T-helper 22 cell (primary cell): ENCODE results near the gene TNC.

Source experiments
- DNase-seq: peaks from one replicate; pipeline ENCODE4 v3.0.0-alpha.2; 2020; ENCODE audit warnings: low read depth

The TNC gene

DNA sequence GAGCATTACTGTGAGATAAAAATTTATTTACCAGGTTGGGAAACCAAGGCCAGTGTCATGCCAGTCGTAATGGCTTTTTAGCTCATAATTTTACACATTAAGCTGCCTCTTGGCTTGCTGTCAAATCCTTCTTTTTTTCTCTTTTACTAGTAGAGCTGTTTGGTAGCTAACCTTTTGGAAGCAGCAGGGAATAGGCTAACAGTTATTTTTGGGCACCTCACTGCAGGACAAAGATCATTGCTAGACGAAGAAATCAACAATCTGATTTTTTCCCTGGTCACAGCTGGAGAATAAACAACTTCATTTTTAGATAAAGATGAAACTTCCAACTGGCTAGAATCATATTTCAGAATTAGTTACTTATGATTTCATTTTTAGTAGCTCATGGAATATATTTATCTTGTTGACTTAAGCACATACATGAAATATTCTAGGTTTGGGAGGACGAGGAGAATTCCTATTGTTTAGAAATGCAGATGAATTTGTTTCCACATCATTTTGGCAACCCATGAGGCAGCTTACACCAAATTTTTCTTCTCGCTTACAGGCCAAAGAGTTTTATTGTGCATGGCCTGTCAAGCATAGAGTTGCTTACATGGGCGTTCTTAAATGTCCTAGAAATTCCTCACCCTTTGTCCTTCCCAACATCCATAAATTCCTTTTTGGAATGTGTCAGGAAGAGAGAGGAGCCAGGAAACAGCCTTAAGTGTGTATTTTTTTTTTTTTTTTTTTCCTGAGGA, 19.6 kb downstream of the TNC start:
- no peak for DNase-seq

DNA sequence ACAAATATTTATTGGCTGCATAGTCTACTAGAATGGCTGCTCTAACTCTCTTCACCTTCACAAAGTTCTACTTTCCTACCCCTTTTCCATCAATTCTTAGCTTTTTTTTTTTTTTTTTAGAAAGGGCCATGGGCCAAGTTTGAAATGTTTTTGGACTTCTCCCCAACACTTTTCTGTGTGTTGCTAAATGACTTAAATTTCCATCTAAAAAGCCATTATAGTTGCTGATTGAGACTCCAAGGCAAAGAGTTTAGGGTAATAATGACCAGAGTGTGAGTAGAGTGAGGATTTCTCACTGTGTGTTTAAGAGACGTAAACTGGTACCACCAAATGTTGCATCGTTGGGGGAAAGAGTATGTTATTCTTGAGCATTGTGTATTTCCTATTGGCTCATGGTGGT, 24.4 kb downstream of the TNC start:
- DNase-seq = no peak

DNA sequence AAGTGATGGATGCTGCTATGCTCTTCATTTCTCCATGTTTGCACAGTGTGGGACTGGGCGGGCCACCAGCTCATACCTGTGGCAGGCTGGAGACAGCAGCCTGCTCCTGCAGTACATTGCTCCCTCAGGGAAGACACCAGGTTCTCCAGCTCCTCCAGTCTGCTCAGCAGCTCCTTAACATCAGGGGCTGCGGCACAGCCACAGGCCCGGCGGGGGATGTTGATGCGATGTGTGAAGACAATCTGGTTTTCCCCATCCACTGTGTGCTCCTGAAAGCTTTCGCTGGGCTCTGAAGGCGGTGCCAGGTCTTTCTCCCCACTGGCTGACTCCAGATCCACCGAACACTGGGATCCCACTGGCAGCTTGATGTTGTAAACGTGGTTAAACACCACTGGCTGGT, 27.5 kb downstream of the TNC start:
- no peak for DNase-seq

DNA sequence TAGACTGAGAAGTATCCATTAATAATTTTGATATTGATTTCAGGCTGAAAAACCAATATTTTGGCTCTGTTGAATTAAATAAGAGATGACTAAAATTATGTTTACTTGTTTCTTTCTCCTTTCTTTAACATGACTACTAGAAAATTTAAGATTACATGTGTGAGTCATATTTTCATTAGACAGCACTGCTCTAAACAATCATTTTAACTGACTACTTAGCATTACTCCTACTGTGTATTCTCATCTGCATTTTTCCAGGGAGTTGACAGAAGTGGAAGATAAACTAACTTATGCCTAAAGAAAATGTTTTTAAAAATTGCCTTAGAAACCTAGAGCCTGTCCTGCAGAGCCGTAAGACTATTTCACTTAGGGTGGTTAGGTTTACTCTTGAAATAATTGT, 29.1 kb downstream of the TNC start:
- no peak for DNase-seq

DNA sequence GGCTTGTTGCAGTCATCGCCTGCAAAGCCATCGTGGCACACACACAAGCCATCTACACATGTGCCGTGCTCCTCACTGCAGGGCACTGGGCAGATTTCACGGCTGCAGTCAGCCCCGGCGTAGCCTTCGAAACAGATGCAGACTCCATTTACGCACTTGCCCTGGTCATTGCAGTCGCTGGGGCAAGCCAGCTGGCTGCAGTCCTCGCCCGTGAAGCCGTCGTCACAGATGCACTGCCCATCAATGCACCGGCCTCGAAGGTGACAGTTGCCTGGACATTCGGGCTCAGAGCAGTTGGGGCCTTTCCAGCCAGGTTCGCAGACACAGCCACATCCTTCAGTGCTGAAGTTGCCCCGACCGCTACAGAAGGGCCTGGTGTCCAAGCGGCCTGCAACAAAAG, 31.1 kb downstream of the TNC start:
- no peak for DNase-seq

DNA sequence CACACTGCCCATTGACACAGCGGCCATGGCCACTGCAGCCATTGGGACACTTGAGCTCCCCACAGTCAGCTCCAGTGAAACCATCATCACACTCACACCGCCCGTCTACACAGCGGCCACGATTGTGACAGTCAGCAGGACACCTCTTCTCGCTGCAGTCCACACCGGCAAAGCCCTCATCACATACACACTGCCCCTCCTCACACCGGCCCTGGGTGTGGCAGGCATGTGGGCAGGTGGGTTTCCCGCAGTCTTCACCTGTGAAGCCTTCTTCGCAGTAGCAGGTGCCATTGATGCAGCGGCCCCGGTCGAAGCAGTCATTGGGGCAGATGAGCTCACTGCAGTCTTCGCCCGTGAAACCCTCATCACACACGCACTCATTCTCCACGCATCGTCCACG, 31.5 kb downstream of the TNC start:
- no peak for DNase-seq

DNA sequence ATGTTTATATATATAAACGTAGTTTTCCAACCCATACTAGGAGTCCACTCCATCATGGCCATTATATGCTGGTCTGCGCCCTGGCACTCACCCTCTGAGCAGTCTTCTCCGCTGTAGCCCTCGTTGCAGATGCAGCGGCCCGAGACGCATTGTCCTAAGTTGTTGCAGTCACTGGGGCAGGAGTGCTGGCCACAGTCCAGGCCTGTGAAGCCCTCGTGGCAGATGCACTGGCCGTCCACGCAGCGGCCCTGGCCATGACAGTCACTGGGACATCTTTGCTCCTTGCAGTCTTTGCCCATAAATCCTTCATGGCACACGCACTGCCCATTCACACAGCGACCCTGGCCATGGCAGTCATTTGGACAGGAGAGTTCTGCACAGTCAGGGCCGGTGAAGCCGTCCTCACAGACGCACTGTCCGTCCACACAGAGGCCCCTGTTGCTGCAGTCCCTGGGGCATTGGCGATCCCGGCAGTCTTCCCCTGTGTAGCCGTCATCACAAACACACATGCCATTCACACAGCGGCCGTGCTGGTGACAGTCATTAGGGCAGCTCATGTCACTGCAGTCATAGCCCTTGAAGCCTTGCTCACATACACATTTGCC, 32.1 kb downstream of the TNC start:
- no peak for DNase-seq

DNA sequence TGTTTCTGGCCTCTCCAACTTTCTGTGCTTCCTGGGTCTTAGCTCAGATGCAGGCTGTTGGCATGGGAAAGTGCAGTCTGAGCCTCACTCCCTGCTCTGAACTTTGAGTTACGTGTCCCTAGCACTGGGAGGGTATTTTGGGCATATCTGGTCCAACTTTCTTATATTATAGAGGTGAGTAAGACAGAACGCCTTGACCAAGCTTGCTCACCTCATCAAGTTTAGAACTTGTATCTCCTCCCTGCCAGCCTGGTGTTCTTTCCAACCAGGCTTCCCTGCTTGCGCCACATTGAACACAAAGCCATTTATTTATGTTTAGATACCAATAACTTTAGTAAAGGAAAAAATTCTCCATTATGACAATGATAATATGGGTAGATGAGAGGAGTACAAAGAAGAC, 33.2 kb downstream of the TNC start:
- DNase-seq = no peak

DNA sequence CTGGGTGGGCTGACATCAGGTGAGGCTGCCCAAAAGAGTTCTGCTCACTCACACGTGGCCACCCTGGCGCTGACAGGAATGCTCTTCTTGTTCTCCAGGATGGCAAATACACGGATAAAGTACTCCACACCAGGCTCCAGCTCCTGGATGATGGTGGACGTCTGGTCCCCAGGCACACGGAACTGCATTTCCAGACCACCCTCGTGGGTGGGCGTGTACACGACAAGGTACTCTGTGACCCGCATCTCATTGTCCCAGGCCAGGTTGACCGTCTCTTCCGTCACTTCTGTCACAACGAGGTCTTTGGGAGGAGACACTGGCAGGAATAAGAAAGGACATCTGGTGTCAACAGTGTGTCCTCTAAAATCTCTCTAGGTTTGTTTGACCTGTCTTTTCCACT, 33.8 kb downstream of the TNC start:
- DNase-seq = no peak

DNA sequence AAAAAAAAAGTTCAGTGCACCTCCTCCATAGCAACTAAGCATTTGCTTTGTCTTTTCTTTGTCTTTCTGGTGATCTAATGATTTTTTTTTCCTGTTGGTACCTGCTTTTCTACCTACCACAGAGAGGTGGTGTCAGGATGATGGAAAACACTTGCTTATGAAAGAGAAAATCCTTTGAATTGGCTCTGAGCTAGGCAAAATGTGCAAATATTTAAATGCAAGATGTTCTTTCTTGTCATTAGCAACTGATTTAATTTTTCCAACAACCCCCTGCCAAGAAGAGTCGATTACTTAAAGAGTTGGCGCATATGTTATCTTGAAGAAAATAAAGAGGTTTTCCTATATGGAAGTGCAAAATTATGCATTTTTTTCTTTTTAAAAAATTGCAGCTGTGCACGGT, 37.7 kb downstream of the TNC start:
- DNase-seq = no peak

DNA sequence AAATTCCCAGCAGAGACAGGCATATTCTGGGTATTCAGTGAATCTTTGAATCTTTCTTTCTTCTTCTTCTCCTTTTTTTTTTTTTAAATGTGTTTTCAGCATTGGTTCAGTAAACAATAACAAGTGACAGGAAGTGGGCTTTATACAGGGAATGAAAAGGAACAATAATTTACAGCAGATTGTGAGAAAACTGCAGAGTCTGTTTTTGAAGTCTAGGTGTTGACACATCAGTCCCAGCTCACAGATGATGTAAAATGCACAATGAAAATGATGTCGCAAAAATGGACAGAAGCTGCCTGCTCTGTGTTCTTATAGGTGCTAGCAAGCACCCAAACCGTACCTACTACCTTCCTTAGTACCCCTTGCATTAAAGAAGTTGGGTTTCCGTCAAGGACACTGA, 38.8 kb downstream of the TNC start:
- DNase-seq = no peak

DNA sequence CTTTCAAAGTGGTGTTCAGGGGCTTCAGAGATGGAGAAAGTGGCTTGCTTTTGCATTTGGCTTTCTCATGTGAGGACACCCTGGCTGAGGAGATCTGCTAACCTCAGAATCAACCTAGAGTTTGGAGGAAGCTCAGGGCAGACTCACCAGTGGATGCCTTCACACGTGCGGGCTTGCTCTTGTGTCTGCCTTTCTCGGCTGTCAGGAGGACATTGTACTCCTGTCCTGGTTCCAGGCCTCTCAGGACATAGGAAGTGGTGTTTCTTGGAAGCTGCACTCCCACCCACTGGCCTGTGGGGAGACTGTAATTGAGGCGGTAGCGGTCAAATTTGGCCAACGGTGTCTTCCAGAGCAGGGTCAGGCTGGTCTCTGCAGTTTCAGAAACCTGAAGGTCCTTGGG, 44.5 kb downstream of the TNC start:
- no peak for DNase-seq

DNA sequence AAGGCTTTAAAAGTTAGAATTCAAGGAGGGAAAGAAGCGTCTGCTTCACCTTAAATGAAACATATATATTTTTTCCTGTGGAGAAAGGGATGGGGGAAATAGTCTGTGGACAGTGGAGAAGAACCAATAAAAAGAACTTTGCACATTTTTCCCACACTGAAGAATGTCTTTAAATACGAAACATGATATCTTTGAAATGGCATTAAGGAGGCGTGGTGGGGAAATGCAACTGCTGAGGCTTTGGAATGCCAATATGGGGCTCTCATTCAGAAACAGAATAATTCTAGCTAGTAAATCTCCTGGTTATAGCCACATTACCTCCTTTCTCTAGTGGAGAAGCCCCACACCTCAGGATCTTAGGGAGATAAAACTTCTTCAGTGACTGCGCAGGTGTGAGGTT, 46.8 kb downstream of the TNC start:
- no peak for DNase-seq

DNA sequence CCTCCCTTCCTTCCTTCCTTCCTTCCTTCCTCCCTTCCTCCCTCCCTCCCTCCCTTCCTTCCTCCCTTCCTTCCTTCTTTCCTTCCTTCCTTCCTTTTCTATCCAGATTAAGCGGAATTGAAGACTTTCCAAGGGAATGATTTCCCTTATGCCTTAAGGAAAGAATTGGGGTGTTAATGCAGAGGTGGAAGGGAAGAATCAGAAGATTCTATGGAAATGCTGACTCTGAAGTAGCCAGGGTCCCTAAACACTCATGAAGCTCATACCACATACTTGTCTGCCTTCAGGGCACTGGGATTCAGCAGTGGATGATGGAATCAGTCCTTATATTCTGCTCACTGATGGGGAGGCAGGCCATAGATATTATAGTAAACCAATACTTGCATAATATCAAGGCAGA, 48.2 kb downstream of the TNC start:
- no peak for DNase-seq

DNA sequence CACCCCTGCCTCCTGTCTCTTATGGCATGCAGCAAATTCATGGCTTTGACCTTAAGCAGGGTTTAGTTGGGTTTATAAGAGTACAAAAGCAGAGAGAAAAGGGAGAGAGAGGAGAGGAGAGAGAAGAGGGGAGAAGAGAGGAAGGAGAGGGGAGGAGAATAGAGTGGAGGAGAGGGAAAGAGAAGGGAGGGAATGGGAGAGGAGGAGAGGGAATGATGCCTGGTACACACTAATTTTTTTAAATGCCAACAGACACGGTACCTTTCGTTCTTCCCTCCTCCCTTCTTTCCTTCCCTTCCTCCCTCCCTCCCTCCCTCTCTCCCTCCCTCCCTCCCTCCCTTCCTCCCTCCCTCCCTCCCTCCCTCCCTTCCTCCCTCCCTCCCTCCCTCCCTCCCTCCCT, 48.7 kb downstream of the TNC start:
- no peak for DNase-seq

DNA sequence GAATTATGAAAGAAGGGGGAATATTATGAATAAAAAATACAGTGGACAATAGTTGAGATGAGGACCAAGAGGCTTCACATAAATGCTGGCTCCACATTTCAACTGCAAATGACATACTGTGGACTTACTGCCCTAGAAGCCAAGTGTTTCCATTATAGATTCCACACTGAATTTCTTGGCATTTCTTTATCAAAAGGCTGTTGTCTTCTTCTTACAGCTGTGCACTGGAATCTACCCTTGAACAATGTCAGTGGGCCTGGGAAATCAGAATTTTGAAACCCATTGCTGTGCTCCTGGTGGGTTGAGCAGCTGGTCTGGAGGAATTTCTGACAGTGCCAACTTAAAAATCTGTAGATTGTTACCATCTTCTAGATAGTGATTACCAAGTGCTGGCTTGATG, 49.9 kb downstream of the TNC start:
- no peak for DNase-seq

DNA sequence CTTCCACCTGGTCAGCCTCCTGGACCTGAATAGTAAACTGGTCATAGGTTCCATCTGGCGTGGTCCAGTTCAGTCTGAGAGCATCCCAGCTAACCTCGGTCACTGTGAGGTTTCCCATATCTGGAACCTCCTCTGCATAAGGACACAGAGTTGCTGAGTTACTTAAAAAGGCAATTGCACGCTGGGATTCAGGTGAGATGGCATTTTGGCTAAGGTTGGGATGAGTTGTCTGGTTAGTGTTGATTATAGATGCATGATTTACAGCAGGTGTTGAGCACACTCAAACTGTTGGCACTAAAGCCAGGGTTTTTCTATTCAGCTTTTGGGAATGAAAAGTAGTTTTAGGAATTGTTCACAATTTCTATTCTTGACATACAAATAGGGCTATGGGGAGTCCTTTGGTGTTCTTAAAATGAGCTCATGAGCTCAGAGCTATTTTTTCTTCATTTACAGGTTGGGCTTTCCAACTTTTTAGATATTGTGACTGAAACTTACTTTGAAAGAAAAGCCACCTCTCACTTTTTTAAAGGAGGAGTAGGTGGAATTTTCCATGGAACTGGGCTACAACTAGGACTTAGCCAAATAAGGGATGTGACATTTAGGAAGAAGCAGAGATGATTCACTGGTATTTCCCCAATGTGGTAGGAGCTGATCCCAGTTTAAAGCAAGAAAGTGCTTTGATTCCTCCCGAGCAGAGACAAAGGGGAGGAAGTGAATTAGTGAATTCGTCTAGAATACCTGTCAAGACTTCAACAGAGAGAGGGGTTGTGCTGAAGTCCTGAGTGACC, 54.7 kb downstream of the TNC start:
- no peak for DNase-seq

DNA sequence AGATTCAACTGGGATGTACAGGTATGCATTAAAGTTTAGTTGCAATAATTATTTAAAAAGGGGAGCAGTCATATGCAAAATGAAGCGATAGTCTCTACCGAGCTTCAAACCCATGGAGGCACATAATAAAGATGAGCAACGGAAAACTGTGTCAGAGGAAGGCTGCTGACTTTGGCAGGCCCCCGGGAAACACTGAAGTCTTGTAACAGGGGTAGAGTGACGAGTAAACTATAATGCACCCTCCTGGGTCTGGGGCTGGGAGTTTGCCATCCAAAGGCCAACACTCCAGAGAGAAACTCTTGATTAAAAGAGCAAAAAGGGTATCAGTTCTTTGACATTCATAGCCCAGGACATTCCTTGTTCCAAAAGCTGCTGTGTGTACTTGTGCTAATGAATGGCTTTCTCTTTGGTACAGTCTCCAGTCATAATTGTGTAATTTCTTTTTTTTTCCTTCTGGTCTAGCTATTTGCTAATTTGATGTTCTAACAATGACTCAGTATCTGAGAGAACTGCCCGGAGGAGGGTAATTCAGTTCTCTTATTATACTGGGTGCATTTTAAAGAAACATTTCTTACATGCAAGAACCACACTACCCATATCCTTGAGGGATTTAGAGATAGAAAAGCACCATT, 59.2 kb downstream of the TNC start:
- DNase-seq = no peak

DNA sequence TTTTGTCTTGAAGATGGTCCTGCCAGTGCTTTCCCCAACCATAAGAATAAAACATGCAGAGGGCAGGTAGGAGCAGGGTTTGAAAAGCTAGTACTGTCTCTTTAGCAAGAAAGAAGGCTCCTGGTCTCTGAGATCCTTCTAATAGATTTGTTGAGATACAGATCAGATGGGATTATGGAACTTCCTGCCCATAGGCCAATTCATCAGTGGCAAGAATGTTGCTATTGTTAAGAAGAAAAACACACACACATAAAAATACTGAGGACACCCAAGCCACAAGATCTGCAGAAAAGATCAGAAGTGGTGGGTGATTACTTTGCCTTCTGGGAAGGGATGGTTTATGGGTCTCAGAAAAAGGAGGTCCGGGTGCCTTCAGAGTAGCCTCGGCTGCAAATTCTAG, 59.8 kb downstream of the TNC start:
- no peak for DNase-seq

DNA sequence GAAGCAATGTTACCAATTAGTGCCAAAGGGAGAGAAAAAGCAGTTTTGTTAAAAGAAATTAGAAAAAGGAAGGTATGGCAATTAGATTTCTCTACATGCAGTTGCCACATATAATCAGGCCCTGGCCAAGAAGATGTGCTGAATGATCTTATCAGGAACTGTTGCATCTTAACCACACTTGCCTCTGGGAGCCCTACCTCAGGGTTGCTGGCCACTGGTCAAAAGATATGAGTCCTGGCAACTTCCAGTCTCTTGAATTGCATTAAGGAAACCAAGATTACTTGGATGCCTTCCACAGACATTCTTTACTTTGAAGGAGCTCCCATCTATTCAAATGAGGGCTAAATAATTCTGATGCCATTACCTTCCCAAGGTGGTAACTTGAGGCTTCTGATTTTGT, 60.4 kb downstream of the TNC start:
- DNase-seq = no peak

DNA sequence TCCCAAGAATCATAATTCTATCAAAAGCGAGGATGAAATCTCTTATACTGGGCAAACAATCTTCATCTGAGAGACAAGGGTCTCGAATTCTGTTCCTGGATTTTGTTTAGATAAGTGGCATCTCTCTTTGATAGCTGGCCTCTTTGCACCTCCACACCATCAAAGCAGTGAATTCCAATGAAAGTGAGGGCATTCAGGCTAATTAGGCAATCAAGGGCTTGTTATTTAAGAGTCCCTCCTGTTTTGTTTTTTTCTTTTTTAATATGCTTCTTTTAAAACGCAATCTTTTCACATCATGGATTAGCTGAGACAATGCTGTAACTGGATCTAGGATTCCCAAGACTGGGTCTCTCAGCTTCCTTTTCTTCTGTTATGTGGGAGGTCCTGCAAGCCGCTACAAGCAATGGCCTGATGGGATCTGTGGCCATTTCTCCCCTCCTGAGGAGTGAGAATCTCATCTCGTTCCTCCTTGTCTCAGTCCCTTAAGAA, 67.9 kb downstream of the TNC start:
- DNase-seq = no peak

DNA sequence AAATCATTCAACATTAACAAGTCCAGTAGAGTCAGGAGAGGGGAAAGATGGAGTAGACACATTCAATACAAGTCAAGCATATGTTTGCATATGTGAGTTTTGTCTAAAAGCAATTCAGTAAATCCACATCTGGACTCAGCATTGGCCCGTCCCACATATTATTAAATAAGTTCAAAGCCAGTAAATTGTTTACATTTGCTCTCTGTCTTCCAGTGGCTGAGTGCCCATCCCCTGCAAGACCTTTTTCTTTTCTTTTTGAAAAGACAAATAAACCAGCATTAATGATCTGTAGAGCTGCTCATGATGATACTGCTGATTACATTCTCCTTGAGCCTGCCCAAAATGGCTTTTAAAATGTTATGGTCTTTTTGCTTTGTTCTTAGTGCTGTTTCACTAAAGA, 71.1 kb downstream of the TNC start:
- no peak for DNase-seq

DNA sequence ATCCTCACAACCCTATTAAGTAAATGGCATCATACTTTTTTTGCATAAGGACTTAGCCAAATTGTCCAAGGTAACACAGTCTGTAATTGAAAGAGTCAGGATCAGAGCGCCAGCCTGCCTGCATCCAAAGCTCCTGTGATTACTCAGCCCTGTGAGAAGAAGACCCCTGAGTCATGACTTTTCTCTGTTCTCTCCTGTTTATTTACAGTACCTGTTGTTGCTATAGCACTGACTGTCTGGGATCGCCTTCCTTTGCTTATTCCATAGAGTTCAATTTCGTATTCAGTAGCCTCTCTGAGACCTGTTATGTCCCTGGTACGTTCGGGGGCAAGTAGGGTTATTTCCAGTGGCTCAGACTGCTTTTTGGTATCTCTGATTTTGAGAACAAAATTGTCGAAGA, 71.8 kb downstream of the TNC start:
- DNase-seq = no peak
